ENCODE measurements around the gene MLLT11.

Gene MLLT11

GRCh38 chr1:151060007-151060656 is at the start of gene MLLT11:
MLLT11 (plus strand) TSS chr1:151060397; CDS start chr1:151067225, 6,828 bp downstream.
- peak in 1 of 2 experiments; percentile 35 for DNase-seq

- DNase-seq: no peak
Measured at GRCh38 chr1:151011154-151011850, 48.9 kb upstream of the MLLT11 start.

- DNase-seq: no peak
Measured at GRCh38 chr1:151012684-151013471, 47.3 kb upstream of the MLLT11 start.

GRCh38 chr1:151013518-151013917 is 46.7 kb upstream of the MLLT11 start:
- no peak for DNase-seq

GRCh38 chr1:151024540-151025146 is 35.6 kb upstream of the MLLT11 start:
- peak; percentile 87 to 88 for DNase-seq

- DNase-seq: no peak
Measured at GRCh38 chr1:151026460-151026859, 33.7 kb upstream of the MLLT11 start.

GRCh38 chr1:151032164-151032563 is 28.0 kb upstream of the MLLT11 start:
- no peak for DNase-seq

GRCh38 chr1:151035167-151035566 is 25.0 kb upstream of the MLLT11 start:
- DNase-seq: no peak

- DNase-seq: no peak
Measured at GRCh38 chr1:151036356-151036755, 23.8 kb upstream of the MLLT11 start, which contains the start of gene BNIPL. BNIPL (plus strand) TSS chr1:151036586; CDS start chr1:151036726, 140 bp downstream.

- DNase-seq: no peak
Measured at GRCh38 chr1:151037032-151037431, 23.2 kb upstream of the MLLT11 start.

- no peak for DNase-seq
Measured at GRCh38 chr1:151039521-151039920, 20.7 kb upstream of the MLLT11 start.

GRCh38 chr1:151043163-151043562 is 17.0 kb upstream of the MLLT11 start:
- DNase-seq: no peak

- DNase-seq: peak; percentile 63 to 68
Measured at GRCh38 chr1:151047591-151047924, 12.6 kb upstream of the MLLT11 start, which contains the start of gene C1orf56. C1orf56 (plus strand) TSS chr1:151047751; CDS start chr1:151047848, 97 bp downstream.

GRCh38 chr1:151047925-151048644 is 12.1 kb upstream of the MLLT11 start:
- DNase-seq: peak; percentile 59 to 71

GRCh38 chr1:151048645-151049032 is 11.6 kb upstream of the MLLT11 start:
- DNase-seq: no peak

- no peak for DNase-seq
Measured at GRCh38 chr1:151049458-151049857, 10.7 kb upstream of the MLLT11 start.

- DNase-seq: no peak
Measured at GRCh38 chr1:151050051-151050688, 10.0 kb upstream of the MLLT11 start.

GRCh38 chr1:151051356-151052009 is 8.7 kb upstream of the MLLT11 start:
- DNase-seq: no peak

GRCh38 chr1:151054971-151055547 is 5.1 kb upstream of the MLLT11 start:
- DNase-seq: no peak

- no peak for DNase-seq
Measured at GRCh38 chr1:151055581-151055980, 4.6 kb upstream of the MLLT11 start.

- DNase-seq: no peak
Measured at GRCh38 chr1:151056149-151056548, 4.0 kb upstream of the MLLT11 start.
